ENCODE results near the gene PNPLA7.

DNA sequence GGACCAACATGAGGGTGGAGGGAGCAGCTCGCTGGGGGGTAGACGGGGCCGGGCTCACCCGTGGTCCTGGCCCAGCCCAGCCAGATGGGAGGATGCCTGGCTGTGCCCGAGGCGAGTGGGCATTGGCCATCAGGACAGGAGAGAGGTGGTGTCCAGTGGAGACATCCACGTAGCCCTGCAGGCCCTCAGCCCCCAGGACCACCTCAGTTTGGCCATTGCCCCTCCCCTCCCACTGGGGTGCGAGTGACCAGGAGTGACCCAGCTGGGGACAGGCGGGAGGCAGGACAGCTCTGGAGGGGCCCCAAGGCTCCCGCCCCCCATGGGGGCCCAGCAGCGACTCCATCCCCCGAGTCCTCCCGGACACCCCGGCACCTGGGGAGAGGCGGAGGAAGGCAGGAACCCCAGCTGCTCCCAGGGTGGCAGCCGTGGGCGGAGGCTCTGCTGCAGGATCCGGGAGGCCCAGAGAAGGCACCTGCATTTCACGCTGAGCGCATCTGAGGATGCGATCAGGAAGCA lies 118.7 kb downstream of the PNPLA7 start:
- TF ChIP-seq, protein P1, sequence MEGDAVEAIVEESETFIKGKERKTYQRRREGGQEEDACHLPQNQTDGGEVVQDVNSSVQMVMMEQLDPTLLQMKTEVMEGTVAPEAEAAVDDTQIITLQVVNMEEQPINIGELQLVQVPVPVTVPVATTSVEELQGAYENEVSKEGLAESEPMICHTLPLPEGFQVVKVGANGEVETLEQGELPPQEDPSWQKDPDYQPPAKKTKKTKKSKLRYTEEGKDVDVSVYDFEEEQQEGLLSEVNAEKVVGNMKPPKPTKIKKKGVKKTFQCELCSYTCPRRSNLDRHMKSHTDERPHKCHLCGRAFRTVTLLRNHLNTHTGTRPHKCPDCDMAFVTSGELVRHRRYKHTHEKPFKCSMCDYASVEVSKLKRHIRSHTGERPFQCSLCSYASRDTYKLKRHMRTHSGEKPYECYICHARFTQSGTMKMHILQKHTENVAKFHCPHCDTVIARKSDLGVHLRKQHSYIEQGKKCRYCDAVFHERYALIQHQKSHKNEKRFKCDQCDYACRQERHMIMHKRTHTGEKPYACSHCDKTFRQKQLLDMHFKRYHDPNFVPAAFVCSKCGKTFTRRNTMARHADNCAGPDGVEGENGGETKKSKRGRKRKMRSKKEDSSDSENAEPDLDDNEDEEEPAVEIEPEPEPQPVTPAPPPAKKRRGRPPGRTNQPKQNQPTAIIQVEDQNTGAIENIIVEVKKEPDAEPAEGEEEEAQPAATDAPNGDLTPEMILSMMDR (IDR thresholded peaks at IDR 0.05; ENCODE audit: low read depth, low read length, missing input control) = no peak
- TF ChIP-seq YY1 (IDR thresholded peaks at IDR 0.05) = no peak
- TF ChIP-seq REST (IDR thresholded peaks at IDR 0.05) = no peak
- TF ChIP-seq, protein P2, sequence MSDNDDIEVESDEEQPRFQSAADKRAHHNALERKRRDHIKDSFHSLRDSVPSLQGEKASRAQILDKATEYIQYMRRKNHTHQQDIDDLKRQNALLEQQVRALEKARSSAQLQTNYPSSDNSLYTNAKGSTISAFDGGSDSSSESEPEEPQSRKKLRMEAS (IDR thresholded peaks at IDR 0.05) = no peak
- TF ChIP-seq RAD21 (IDR thresholded peaks at IDR 0.05) = no peak
- no peak for TF ChIP-seq RXRA (IDR thresholded peaks at IDR 0.05)
- no peak for TF ChIP-seq SP1 (IDR thresholded peaks at IDR 0.05)
- TF ChIP-seq GABPA (IDR thresholded peaks at IDR 0.05 in 1 of 2, conservative IDR thresholded peaks at IDR 0.05 in 1 of 2) = no peak
- TF ChIP-seq TAF1 (conservative IDR thresholded peaks at IDR 0.05) = no peak
- TF ChIP-seq ATF3 (IDR thresholded peaks at IDR 0.05) = no peak
- TF ChIP-seq JUND (IDR thresholded peaks at IDR 0.05) = no peak
